Tibial nerve (tissue), 3 donors: ENCODE results near the gene SAMD14.

ENCODE experiments used
- CTCF ChIP-seq, 5 experiments: fragments of 200-600 bp in 3 of 5; fragments of 450-650 bp in 2 of 5; sonication (generic) in 3 of 5; IDR thresholded peaks; one replicate each; pipeline ENCODE4 v1.5.1; 2016 to 2019; ENCODE audit warnings: antibody characterized with exemption in 5 of 5, mild to moderate bottlenecking in 3 of 5, moderate library complexity in 2 of 5
- POLR2A ChIP-seq, 2 donors: fragments of 450-650 bp; IDR thresholded peaks; one replicate each; pipeline ENCODE4 v1.6.1; 2017; ENCODE audit warnings: antibody characterized with exemption in 2 of 2, mild to moderate bottlenecking in 2 of 2, moderate library complexity in 2 of 2

GRCh38 chr17:50102164-50102991, 27.6 kb downstream of the SAMD14 start:
- TF ChIP-seq CTCF (IDR thresholded peaks at IDR 0.05) (peak in 1 of 5 experiments; percentile 21), POLR2A (IDR thresholded peaks at IDR 0.05) (peak in 1 of 2 donors; percentile 44)
